HG02870 (cell line): ENCODE data around the gene FGD5.

Experiments used
- ATAC-seq: cut with Tn5 transposase; IDR thresholded peaks from one replicate; pipeline ENCODE4 v1.9.1; 2021; ENCODE audit warnings: mild to moderate bottlenecking, moderate library complexity; ENCODE audit not compliant: unreplicated experiment

The FGD5 gene

GRCh38 chr3:14959359-14959943 lies 140.7 kb downstream of the FGD5 start:
- no peak for ATAC-seq

DNA sequence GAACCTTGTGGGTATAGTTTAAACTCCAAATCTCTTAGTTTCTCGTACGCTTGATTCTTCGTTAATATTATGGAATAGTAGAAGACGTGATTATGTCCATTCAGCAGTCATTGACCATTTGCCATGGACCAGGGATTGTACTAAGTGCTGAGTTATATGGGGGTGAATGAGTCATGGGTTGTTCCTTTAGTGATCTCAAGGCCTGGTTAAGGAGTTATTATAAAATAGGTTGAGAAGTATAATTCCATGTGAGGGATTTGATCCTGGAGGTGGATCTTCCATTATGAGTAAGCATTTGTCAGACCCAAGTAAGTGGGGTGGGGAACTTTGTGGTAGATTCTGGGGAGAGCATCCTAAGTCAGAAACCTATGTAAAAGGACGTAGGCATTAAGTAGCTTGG lies 144.0 kb downstream of the FGD5 start:
- ATAC-seq, result no peak

GRCh38 chr3:14967285-14967684 lies 148.5 kb downstream of the FGD5 start:
- no peak for ATAC-seq

DNA sequence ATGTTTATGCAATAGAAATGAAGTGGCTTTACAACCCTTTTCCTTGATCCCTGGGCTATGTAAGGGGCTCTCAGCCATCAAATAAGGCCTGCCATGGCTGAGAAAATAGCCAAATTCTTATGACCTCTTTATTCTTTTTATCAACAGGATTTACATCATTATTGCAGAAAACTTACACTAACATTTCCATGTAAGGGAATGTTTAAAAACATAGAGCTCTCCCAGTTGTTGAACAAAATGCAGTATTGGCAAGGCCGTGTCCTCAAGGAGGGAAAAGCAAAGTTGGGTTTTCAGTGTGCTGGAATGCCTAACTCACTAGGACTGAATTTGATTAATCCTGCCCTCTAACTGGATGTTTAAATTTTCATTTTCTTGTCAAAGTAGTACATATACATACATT lies 150.9 kb downstream of the FGD5 start:
- ATAC-seq, result no peak

- ATAC-seq, result no peak
Observed at GRCh38 chr3:14976317-14976716, 157.6 kb downstream of the FGD5 start.

GRCh38 chr3:14980689-14981088 lies 161.9 kb downstream of the FGD5 start:
- ATAC-seq, result peak; percentile 79
